Skeletal muscle cell (primary cell): ENCODE measurements around the gene EAF1.
"Not testable (repeated sequence)": the region's sequence is repeated elsewhere in the genome, so short reads cannot be mapped to it uniquely, and the experiment has no call there.

Experiments
- DNase-seq: peaks from one replicate; pipeline ENCODE4 v3.0.0-alpha.2; 2010; ENCODE audit warnings: low read depth
- H3K4me3 ChIP-seq: 2 replicates; pipeline ENCODE4 v1.5.1; 2011; ENCODE audit warnings: low read depth, mild to moderate bottlenecking, control low read depth, low read length, moderate library complexity

EAF1 gene

DNA sequence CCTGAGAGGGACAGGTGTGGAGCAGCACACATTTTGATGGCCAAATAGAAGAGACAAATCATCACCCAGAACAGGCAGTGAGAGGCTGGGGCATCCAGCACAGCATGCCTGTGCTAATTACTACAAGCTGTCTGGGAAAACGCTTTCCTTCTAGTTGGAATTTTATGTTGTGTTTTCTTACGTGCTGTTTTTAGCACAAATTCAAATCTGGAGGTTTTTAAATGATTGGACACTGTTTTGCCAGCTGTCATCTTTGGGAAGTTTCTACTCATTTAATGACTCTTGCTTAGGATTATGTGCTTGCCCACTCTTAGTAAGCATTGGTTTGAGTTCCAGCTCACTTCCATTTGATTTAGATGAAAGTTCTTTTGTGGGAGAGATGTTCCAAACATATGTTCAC lies 43.5 kb downstream of the EAF1 start:
- no peak overlapping the region for H3K4me3 ChIP-seq
- DNase-seq: no peak

DNA sequence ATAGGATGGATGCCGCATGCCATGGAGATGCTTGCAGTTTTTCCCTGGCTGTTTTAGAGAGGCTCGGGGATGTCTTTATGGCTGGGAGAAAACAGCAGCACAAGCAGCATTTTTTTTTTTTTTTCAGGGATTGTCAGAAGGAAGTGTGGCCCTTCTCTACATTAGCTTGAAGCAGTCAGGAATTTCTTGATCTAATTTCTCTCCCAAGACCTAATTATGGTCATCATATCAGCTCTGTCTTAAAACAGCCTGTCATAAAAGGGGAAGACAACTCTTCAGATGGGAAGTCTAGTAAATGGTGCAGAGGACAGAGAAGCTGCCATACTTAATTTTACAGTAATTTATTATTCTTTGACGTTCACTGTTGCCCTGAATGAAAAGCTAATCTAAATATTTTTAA lies 44.5 kb downstream of the EAF1 start:
- H3K4me3 ChIP-seq: no peak overlapping the region

DNA sequence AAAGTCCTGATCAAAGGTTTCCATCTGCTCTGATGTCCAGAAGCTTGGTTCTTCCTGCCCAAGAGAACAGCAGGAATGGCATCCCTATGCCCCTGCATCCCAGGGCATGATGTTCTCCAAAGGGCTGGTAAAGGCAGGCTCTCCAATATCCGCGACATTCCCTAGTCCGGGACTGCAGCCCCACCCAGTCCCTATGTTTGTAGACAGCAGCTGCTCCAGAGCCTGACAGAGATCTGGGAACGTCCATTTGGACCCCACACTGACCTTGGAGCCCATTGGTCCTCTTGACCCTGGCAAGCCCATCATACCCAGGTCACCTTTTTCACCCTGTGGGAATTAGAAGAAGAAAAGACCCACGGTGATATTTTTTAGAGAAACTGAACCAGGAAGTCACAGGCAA lies 47.8 kb downstream of the EAF1 start:
- no peak for DNase-seq
- no peak overlapping the region for H3K4me3 ChIP-seq

More for the DNA sequence above, 44.5 kb downstream of the EAF1 start:
- no peak for DNase-seq

DNA sequence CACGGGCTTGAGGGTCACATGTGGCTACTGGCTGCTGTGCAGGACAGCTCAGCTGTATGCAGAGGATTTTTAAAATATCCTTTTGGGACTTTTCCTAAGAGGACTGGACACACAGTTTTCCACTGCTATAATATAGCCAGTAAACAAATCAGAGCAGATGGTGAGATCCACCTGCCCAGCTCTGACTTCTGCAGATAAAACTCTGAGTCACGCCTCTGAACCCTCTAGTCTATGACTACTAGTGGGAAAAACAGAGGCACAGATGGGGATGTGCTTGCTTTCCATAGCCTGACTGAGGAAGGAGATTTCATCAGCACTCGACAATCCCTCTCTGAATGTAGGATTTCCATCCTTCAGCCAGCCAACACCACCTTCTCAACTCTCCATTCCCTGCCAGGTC lies 49.0 kb downstream of the EAF1 start:
- H3K4me3 ChIP-seq: no peak overlapping the region
- DNase-seq: no peak

DNA sequence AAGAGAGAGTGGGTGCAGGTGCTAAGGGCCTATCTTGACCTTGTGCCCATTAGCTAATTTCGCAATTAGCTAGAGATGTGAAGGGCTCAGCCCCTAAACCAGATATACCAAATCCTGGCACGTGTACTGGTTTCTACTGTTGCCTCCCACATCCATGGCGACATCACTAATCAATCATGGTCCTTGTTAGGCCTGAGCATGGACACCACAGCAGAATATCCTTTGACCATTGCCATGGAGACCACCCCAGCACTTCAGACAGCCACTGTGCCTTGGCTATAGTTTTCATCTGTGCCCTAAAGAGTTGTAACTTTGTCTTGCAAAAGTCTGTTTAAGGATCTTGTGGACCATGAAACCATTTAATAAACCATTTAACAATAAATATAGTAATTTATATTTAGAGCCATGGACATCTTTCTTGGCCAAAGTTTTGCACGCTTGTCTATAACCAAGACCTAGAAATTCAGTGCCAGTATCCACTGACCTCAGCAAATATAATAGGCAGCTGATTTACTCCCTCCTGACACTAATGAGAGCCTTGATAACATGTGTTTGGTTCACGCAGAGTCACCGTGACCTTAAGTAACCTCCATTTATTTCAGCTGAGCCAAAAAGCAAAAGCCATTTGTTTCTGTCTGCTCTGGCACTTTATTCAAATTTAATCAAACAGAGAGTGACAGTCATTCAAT lies 50.7 kb downstream of the EAF1 start:
- no peak for DNase-seq
- H3K4me3 ChIP-seq: no peak overlapping the region

DNA sequence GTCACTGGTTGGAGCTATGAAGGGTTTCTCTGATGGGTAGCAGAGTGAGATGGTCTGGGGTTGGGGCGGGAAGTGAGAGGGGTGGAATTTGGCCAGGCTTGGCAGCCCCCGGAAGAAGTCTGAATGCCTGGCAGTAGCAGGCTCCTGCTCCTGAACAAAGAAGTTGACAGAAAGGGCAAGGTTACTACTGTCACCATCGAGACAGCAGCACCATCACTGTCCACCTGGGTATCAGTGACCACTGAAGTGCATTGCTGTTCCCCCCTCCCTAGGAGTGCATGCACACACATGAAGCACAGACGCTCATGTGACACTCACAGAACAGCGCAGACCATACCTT lies 51.2 kb downstream of the EAF1 start:
- no peak overlapping the region for H3K4me3 ChIP-seq
- no peak for DNase-seq

DNA sequence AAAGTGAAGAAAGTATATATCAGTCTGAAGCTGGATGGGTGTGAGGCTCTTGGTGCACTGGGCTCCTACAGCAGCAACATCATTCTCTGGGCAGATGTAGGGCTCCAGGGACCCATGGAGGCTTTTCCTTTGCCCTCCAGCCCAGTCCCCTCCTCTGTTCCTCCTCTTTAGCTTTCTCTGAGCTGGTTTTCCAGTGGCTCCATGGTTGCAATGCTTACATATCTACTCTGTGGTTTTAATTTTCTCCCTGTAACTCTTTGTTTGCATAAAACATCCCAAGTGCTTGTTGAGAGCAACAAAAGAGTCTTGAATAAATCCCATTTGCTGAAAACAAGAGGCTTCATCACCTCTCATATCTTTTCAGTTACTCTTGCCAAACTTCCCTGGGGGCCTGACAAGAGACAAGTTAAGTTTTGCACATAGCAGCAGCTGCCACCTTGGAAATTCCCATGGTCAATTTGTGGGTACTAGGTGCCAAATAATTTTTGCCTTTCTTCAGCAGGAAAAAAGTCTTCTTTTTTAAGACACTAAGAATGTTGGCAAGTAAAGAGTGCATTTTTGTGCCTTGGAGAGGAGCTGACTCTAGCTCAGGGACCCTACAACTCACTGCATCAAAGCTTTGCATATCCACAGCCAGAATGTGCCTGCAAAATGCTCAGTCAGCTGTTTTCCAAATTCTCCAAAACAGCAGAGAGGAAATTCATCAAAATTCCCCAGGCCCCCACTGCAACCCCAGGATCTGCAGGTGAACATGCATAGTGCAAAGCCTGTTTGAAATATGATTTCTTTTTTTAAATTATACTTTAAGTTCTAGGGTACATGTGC lies 52.2 kb downstream of the EAF1 start:
- no peak for DNase-seq
- no peak overlapping the region for H3K4me3 ChIP-seq

DNA sequence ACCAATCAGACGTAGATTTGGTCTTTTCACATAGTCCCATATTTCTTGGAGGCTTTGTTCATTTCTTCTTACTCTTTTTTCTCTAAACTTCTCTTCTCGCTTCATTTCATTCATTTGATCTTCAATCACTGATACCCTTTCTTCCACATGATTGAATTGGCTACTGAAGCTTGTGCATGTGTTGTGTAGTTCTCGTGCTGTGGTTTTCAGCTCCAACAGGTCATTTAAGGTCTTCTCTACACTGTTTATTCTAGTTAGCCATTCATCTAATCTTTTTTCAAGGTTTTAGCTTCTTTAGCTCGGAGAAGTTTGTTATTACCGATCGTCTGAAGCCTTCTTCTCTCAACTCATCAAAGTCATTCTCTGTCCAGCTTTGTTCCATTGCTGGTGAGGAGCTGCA lies 57.2 kb downstream of the EAF1 start:
- not testable (repeated sequence) for H3K4me3 ChIP-seq, DNase-seq

DNA sequence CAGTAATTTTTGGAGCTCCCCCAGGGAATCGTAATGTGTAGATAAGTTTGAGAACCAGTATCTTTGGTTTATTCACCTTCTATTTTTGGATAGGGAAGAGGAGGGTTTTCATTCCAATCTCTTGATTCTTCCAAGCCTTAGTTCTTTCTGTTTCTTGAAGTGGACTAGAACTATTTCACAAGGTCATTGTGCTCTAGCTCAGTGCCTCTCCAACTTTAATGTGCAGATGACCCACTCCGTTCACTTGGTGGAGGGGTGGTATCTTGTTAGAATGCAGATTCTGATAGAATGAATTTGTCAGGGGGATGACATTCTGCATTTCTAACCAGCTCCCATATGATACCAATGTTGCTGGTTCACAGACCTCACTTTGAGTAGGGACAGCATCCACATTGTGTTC lies 58.6 kb downstream of the EAF1 start:
- DNase-seq: no peak
- no peak overlapping the region for H3K4me3 ChIP-seq

DNA sequence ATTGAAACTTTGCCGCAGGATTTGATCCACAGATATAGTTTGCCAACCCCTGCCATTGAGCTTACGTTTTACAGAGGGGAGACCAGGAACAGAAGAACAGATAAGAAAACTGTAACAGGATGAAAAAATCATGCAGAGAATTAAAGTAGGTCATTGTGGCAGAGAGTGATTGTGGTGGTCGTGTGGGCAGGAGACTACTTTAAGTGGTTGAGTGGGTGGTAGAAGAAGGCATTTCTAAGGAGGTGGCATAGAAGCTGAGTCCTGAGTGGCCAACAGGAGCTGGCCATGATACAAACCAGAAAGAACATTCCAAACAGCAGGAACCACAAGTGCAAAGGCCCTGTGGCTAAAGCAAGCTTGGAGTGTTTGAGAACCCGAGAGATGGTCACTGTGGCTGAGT lies 59.6 kb downstream of the EAF1 start:
- no peak overlapping the region for H3K4me3 ChIP-seq
- DNase-seq: no peak

DNA sequence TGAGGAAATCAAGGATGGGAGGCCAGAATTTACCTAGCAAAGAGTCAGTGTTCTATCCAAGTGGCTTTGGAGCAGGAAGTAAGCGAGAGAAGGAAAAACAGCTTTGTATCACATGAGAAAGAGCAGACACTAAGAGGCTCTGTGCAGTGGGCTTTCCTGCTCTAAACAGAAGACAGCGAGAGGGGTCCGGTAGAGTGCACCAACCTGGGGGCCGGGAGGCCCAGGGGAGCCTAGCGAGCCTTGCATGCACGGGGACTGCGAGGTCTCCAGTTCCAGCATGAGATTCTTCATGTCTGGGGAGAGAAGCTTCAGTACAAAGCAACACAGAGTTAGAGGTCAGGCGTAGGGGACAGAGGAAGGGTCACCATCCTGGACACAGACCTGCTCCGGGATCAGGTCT lies 60.6 kb downstream of the EAF1 start:
- DNase-seq: no peak
- H3K4me3 ChIP-seq: no peak overlapping the region

DNA sequence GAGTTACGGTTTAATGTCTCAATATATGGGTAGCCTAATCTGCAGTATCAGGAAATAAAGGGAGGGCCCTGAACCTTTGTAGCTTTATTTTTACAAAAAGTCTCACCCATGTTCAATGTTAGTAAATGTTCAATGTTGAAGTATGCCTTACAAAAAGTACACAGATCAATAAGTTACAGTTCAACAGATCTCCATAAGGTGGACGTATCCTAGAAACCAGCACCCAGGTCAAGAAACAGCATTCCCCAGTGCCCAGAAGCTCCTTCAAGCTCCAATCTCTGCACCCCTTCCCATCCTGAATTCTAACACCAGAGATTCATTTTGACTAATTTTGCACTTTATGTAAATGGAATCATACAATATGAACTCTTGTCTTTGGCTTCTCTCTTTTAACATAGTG lies 62.8 kb downstream of the EAF1 start:
- no peak for DNase-seq

DNA sequence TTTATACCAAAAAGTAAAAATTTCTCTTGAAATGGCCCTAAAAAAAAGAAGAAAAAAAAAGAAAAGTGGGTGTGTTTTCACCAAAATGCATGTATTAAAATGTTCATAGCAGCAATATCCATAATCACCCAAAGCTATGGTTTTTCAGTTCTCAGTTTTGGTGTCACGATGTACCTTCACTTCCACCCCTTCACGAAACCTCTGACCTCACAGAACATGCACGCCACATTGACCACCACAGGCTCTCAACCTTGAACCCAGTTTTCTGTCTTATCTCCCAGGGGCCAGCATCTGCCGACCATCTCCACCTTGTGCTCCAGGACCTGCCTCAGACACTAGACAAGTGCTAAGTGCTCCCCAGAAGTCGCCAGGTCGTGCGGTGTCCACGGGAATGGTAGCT lies 63.7 kb downstream of the EAF1 start:
- no peak overlapping the region for H3K4me3 ChIP-seq
- DNase-seq: no peak

More for the DNA sequence above, 62.8 kb downstream of the EAF1 start:
- no peak overlapping the region for H3K4me3 ChIP-seq
